ENCODE results near the gene SUSD3. TPM values are rescaled to one million over a fixed set of nuclear protein-coding genes. Genes with fewer than 3 reads are reported as not detected.

Gene SUSD3
- total RNA-seq, 1 experiment from 2014 or later: 9.0 TPM

GRCh38 chr9:93072383-93072795 is 13.9 kb downstream of the SUSD3 start:
- H2BK12ac ChIP-seq (ENCODE audit: insufficient read length, low read depth, low read length): no peak overlapping the region
- H3K4me1 ChIP-seq (ENCODE audit: insufficient read depth, low read length): no peaks in the 10 kb centered on the region
- H4K5ac ChIP-seq (ENCODE audit: insufficient read length, low read depth, low read length): no peak overlapping the region
- peak overlapping the region in 1 of 3 experiments; percentile 84; a peak in 1 of 7 replicates for H3K27ac Mint-ChIP-seq
- no peak overlapping the region for H2AFZ ChIP-seq (ENCODE audit: low read length)
- H3K56ac ChIP-seq (ENCODE audit: insufficient read length, low read depth, low read length): no peak overlapping the region
- H3K9ac ChIP-seq (ENCODE audit: extremely low read depth, insufficient read length, low read length): no peak overlapping the region
- peaks cover 0 to 2% (median 0%) of the 10 kb centered on the region in 3 experiments; a peak in 2 of 7 replicates for H3K36me3 Mint-ChIP-seq (ENCODE audit: insufficient read depth in 1 of 3, low read depth in 3 of 3)
- peak overlapping the region; percentile 19; the same call in 1 of the 2 replicates for H3K14ac ChIP-seq (ENCODE audit: insufficient read depth, low read length)
- DNase-seq: no peak
- H2BK20ac ChIP-seq (ENCODE audit: low read depth, low read length, poor library complexity, severe bottlenecking): no peak overlapping the region
- H2BK15ac ChIP-seq (ENCODE audit: low read depth, low read length): no peak overlapping the region
- no peaks in the 10 kb centered on the region for H3K23me2 ChIP-seq (ENCODE audit: insufficient read length, low read depth, low read length, poor library complexity, severe bottlenecking)
- no peaks in the 10 kb centered on the region for H3K9me3 Mint-ChIP-seq
- no peak overlapping the region for H2AK5ac ChIP-seq (ENCODE audit: insufficient read length, low read length)
- H3K27me3 Mint-ChIP-seq (ENCODE audit: low read depth): no peaks in the 10 kb centered on the region
- H2BK120ac ChIP-seq (ENCODE audit: low read depth, low read length, poor library complexity, severe bottlenecking): no peak overlapping the region
- H4K8ac ChIP-seq (replicated peaks; ENCODE audit: insufficient read length, low read depth, low read length): no peak overlapping the region
- no peaks in the 10 kb centered on the region for H4K20me1 ChIP-seq (ENCODE audit: control insufficient read depth, insufficient read depth, insufficient read length)
- H3K79me1 ChIP-seq (ENCODE audit: insufficient read depth, low read depth, low read length, poor library complexity, severe bottlenecking): no peaks in the 10 kb centered on the region
- H3K9me3 ChIP-seq (ENCODE audit: control insufficient read depth, low read depth, low read length): no peaks in the 10 kb centered on the region
- no peaks in the 10 kb centered on the region for H3K79me2 ChIP-seq (ENCODE audit: insufficient read depth, low read length)
- H3T11ph ChIP-seq (ENCODE audit: low read length): no peak overlapping the region
- TF ChIP-seq CTCF (conservative IDR thresholded peaks at IDR 0.05): no peak
- H3K18ac ChIP-seq (ENCODE audit: insufficient read length, low read depth, low read length): no peak overlapping the region
- H3K23ac ChIP-seq (ENCODE audit: insufficient read length, low read depth, low read length): no peak overlapping the region
- no peak overlapping the region for H3K27ac ChIP-seq (ENCODE audit: insufficient read length, low read depth, low read length)
- H3K4me2 ChIP-seq (ENCODE audit: insufficient read depth, insufficient read length, low read length): no peak overlapping the region
- no peaks in the 10 kb centered on the region for H3K4me1 Mint-ChIP-seq
- WGBS (ENCODE audit: extremely low coverage, insufficient read length, low lambda C conversion rate): no CpG with 5 or more reads among the region's 5 CpGs
- no peak overlapping the region for H2BK5ac ChIP-seq (ENCODE audit: insufficient read length, low read length)
- no peaks in the 10 kb centered on the region for H3K27me3 ChIP-seq (ENCODE audit: insufficient read depth, low read length)
- no peak overlapping the region for H3K4ac ChIP-seq (ENCODE audit: low read depth, low read length)
- H3K4me3 Mint-ChIP-seq: no peak overlapping the region
- H4K91ac ChIP-seq (ENCODE audit: insufficient read length, low read depth, low read length): no peak overlapping the region

Data from H9 (cell line).